Limb (tissue), 2 donors: ENCODE data around the gene COPB1.

Source experiments
- DNase-seq, 2 donors: peaks; one replicate each; pipeline ENCODE4 v3.0.0-alpha.2; 2016; ENCODE audit errors: extremely low spot score in 2 of 2

COPB1 gene

DNA sequence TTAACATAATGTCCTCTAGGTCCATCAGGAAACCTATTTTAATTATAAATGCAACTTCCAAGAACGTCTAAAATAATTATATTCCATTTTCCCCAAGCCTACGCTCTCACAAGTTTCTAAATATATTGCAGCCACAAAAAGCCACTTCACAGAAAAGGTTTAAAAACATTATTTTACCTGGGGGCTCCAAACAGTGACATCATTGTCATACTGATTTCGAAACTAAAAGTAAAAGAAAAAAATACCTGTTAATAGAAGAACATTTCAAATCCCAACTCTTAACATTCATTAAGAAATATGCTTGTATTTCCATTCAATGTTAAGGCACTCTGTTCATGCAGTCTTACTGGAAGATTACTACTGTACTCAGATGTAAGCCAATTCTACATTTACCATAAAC is 19.2 kb upstream of the COPB1 start:
- DNase-seq, result no peak

DNA sequence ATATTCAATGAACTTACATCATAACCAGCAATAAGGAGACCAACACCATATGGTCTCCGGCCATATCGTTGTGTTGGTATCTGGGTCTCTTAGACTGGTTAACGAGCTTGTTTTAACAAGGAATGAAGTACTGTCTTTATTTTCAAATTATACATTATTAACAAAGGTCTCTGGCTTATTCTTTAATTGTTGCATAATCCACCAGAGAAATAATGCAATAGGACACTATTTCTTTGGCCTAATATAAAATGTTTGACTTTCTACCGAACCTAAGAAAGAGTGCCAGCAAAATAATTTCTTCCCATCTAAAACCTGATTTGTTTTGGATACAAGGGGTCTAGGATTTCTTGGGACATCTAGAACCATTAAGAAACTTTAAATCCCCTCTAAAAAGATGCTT is 14.2 kb upstream of the COPB1 start:
- DNase-seq, result no peak

DNA sequence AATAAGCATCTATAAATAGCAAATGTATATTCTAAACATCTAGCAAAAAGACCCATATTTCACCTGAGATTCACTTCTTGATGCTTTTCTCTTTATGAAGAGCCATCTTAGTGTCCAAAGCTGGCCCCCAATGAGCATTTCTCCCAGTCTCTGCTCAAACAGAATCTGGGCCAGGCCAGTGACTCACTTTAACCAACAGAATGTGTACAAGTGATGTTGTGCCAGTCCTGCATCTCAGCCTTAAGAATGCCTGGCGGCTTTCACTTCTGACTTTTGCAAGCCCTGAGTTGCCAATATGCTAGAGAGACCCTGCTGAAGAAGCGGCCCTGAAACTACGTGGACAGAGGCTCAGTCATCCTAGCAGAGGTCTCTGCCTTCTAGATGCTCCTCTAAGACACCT is 6.9 kb upstream of the COPB1 start:
- no peak for DNase-seq

- no peak for DNase-seq
Measured at GRCh38 chr11:14503023-14503422, 3.4 kb upstream of the COPB1 start.

DNA sequence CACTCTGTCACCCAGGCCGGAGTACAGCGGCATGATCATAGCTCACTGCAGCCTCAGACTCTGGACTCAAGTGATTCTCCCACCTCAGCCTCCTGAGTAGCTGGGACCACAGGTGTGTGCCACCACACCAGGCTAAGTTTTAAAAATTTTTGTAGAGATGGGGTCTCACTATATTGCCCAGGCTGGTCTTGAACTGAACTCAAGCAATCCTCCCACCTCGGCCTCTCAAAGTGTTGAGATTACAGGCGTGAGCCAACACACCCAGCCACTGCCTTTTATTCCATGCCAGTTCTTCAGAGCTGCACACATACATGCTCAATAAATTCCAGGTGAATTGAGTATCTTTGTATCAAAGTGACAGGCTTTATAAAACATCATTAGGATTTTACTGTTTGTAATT is 2.4 kb upstream of the COPB1 start:
- DNase-seq, result no peak

GRCh38 chr11:14500181-14500651 is 605 bp upstream of the COPB1 start:
- peak; percentile 34 to 65 for DNase-seq

- DNase-seq, result peak in 1 of 2 donors; percentile 7
Measured at GRCh38 chr11:14499178-14499559, 442 bp downstream of the COPB1 start.

- DNase-seq, result no peak
Measured at GRCh38 chr11:14480716-14481115, 18.9 kb downstream of the COPB1 start.

GRCh38 chr11:14471127-14471526 is 28.5 kb downstream of the COPB1 start:
- DNase-seq, result no peak

- DNase-seq, result no peak
Measured at GRCh38 chr11:14463623-14464022, 36.0 kb downstream of the COPB1 start.

GRCh38 chr11:14460147-14460546 is 39.5 kb downstream of the COPB1 start:
- no peak for DNase-seq

- no peak for DNase-seq
Measured at GRCh38 chr11:14458377-14458776, 41.2 kb downstream of the COPB1 start.

GRCh38 chr11:14455648-14456430 is 43.8 kb downstream of the COPB1 start:
- DNase-seq, result no peak

DNA sequence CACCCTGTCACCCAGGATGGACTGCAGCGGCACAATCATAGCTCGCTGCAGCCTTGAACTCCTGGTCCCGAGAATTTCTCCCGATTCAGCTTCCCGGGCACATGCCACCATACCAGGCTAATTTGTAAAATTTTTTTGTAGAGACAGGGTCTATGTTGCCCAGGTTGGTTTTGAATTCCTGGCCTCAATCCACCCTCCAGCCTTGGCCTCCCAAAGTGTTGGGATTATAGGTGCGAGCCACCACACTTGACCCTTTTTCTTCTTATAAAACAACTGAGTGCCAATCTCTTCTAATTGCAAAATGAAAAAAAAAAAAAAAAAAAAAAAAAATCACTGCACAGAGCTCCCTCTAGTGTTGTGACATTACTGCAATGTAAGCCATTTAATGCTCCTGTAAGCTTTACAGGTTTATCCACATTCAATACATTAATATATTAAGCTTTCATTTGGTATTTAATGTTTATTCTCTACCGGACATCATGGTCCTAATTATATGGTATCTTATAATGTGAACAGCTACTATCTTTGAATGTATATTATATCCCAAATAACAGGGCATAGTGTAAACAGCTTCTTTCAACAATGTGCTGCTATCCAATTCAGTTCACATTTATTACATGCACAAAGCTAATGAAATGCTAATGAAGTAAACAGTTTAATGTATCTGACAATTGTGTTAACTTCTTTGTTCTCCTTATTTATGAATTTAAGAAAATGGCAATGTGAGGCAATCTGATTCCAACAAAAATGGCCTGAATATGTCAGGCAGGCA is 44.6 kb downstream of the COPB1 start:
- DNase-seq, result no peak

DNA sequence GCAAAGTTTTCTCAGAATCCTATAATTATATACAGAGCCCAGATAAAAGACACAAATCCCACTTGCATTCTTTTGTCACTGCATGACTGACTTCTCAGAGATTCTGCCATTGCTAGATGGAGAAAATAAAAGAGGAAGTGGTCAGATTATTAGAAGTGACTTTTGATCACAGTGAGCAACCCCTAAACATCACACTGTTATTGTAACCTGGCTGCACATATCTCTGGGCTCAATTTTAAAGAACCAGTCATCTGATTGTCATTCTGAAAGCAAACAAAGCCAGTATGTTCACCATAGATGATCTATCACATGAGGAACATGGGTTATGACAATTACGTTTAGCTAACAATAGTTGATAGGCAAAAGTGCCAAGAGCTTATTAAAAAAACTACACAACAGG is 47.8 kb downstream of the COPB1 start:
- DNase-seq, result no peak

DNA sequence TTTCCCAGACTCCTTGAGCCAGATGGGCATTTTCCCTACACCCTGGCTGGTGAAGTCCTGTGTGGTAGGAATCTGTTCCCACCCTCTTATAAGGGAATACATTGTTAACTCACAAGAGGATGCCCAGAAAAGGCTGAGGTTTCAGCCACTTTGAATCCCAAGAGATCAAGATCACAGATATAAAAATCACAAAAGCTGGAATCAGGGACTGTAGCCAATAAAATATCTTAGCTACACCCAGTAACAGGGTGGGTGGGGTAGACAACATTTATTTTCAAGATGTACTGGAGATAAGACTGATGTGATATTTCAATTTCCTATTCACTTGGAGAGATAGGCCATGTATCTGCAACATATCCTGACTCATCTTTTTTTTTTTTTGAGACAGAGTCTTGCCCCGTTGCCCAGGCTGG is 50.3 kb downstream of the COPB1 start:
- DNase-seq, result no peak

GRCh38 chr11:14448240-14448639 is 51.4 kb downstream of the COPB1 start:
- no peak for DNase-seq

DNA sequence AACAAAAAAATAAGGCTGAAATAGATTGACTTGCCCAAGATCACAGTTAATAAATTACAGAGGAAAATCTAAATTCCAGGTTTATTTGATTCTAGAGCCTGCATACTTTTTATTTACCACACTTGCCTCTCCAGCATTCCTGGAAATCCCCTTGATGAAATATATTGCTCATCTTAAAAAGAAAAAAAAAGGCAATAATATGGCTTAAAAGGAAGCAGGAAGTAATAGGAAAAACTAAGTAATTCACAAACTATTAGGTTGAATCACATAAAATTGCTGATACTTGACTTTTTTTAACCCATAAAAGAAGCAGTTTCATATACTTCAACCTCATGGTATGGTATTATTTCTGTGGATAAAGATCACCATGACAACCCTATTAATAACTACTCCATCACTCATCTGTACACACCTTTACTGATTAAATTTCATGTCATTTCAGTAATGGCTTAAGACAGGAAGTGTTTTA is 52.9 kb downstream of the COPB1 start:
- no peak for DNase-seq

- DNase-seq, result no peak
Measured at GRCh38 chr11:14445542-14446530, 53.8 kb downstream of the COPB1 start.

DNA sequence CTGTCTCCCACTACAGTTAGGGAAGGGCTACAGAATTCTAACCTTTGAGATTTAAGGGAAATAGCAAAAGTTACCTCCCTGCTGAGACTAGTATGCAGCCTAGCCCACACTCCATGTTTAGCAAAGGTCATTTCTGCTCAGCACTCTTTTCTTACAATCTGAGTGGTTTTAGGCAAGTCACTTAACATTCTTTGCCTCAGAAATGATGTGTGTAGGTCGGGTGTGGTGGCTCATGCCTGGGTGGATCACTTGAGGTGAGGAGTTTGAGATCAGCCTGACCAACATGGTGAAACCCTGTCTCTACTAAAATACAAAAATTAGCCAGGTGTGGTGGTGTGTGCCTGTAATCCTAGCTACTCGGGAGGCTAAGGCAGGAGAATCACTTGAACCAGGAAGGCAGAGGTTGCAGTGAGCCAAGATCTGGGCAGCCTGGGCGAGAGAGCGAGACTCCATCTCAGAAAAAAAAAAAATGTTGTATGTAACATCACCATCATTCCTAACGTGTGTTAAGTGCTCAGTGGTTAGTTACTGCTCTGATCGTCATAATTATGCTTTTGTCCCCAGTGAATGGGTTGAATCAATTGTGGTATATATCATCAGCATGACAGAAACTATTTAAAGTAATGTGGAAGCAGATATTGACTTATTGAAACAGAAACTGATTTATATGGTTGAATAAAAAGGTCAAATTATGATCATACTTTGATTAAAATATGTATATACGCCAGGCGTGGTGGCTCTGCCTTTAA is 55.0 kb downstream of the COPB1 start:
- DNase-seq, result no peak

GRCh38 chr11:14443638-14444037 is 56.0 kb downstream of the COPB1 start:
- DNase-seq, result no peak
